ENCODE results near the gene PARD3B.

The PARD3B gene

DNA sequence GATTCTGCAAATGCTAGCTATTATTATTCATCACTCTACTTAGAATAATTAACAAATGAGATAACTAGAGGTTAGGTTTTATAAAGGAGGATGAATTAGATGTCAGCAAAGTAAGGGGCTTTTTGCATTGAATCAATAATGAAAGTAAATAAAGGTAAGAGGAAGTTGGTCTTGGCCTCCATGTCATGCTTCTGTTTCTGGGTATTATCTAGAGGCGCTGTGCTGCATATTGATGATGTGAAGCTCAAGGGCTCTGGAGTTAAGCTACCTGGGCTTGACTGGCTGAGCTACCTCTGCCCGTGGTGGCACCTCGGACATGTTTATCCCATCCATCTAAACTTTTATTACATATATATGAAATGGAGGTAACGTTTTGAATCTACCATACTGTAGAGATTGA lies 350.9 kb downstream of the PARD3B start:
- H3K9me3 ChIP-seq (ENCODE audit: insufficient read depth, low read length) = no peaks in the 10 kb centered on the region

DNA sequence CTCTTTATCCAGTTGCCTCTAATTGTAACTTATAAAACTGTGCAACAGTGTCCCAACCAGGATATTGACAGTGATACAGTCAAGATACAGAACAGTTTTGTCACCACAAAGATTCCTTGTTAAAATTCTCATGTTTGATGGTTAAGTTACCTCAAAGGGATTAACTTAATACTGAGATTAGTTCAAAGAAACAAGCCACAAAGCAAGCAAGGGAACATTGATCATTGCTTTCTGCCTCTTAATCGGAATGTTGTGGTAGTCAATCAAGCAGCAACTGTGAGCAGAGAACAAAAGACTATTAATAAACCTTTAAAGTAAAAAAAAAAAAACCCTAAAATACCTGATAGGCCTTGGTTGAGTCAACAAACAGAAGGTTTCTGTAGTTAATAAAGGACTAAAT lies 352.3 kb downstream of the PARD3B start:
- DNase-seq (ENCODE audit: low read depth, low spot score) = no peak
- Histone ChIP-seq H3K9me3 (ENCODE audit: insufficient read depth, low read length) (no peaks in the 10 kb centered on the region), H3K36me3 (ENCODE audit: insufficient read depth, insufficient read length, low read length) (no peaks in the 10 kb centered on the region), H3K4me3 (ENCODE audit: insufficient read length, low read depth) (no peak overlapping the region), H3K9ac (ENCODE audit: insufficient read length, low read depth) (no peak overlapping the region), H3K4me1 (ENCODE audit: insufficient read depth, insufficient read length) (no peaks in the 10 kb centered on the region), H3K27me3 (ENCODE audit: insufficient read depth, insufficient read length) (no peaks in the 10 kb centered on the region)
- TF ChIP-seq YY1 (IDR thresholded peaks at IDR 0.05; ENCODE audit: insufficient read depth, insufficient read length) (no peak), SUZ12 (IDR thresholded peaks at IDR 0.05; ENCODE audit: extremely low read depth, insufficient read depth, insufficient read length) (no peak), ZNF274 (IDR thresholded peaks at IDR 0.05; ENCODE audit: low read depth, low read length) (no peak)

More for the DNA sequence above, 350.9 kb downstream of the PARD3B start:
- DNase-seq (ENCODE audit: low read depth, low spot score) = no peak
- no peak overlapping the region for H3K9ac ChIP-seq (ENCODE audit: insufficient read length, low read depth)
- no peaks in the 10 kb centered on the region for H3K4me1 ChIP-seq (ENCODE audit: insufficient read depth, insufficient read length)
- H3K27me3 ChIP-seq (ENCODE audit: insufficient read depth, insufficient read length) = no peaks in the 10 kb centered on the region
- TF ChIP-seq ZNF274 (IDR thresholded peaks at IDR 0.05; ENCODE audit: low read depth, low read length) (no peak), SUZ12 (IDR thresholded peaks at IDR 0.05; ENCODE audit: extremely low read depth, insufficient read depth, insufficient read length) (no peak), YY1 (IDR thresholded peaks at IDR 0.05; ENCODE audit: insufficient read depth, insufficient read length) (no peak)
- H3K4me3 ChIP-seq (ENCODE audit: insufficient read length, low read depth) = no peak overlapping the region
- H3K36me3 ChIP-seq (ENCODE audit: insufficient read depth, insufficient read length, low read length) = no peaks in the 10 kb centered on the region

DNA sequence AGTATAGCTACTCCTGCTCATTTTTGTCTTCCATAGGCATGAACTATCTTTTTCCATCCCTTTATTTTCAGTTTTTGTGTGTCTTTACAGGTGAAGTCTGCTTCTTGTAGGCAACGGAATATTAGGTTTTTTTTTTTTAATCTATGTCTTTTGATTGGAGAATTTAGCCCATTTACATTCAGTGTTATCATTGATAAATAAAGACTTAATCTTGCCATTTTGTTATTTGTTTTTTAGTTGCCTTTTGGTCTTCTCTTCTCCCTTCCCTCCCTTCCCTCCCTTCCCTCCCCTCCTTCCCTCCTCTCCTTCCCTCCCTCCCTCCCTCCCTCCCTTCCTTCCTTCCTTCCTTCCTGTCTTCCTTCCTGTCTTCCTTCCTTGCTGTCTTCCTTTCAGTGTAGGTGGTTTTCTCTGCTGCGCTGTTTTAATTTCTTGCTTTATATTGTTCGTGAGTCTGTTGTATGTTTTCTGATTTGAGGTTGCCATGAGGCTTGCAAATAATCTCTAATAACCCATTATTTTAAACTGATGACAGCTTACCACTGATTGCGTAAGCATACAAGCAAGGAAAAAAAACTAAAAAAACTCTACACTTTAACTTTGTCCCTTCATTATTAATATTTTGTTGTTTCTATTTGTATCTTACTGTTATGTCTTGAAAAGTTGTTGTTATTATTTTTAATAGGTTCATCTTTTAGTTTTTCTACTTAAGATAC lies 353.8 kb downstream of the PARD3B start:
- Histone ChIP-seq H3K9ac (ENCODE audit: insufficient read length, low read depth) (no peak overlapping the region), H3K4me1 (ENCODE audit: insufficient read depth, insufficient read length) (no peaks in the 10 kb centered on the region), H3K9me3 (ENCODE audit: insufficient read depth, low read length) (no peaks in the 10 kb centered on the region), H3K4me3 (ENCODE audit: insufficient read length, low read depth) (no peak overlapping the region), H3K36me3 (ENCODE audit: insufficient read depth, insufficient read length, low read length) (no peaks in the 10 kb centered on the region), H3K27me3 (ENCODE audit: insufficient read depth, insufficient read length) (no peaks in the 10 kb centered on the region)
- no peak for DNase-seq (ENCODE audit: low read depth, low spot score)
- no peak for TF ChIP-seq ZNF274 (IDR thresholded peaks at IDR 0.05; ENCODE audit: low read depth, low read length)
- no peak for TF ChIP-seq YY1 (IDR thresholded peaks at IDR 0.05; ENCODE audit: insufficient read depth, insufficient read length)
- TF ChIP-seq SUZ12 (IDR thresholded peaks at IDR 0.05; ENCODE audit: extremely low read depth, insufficient read depth, insufficient read length) = no peak

DNA sequence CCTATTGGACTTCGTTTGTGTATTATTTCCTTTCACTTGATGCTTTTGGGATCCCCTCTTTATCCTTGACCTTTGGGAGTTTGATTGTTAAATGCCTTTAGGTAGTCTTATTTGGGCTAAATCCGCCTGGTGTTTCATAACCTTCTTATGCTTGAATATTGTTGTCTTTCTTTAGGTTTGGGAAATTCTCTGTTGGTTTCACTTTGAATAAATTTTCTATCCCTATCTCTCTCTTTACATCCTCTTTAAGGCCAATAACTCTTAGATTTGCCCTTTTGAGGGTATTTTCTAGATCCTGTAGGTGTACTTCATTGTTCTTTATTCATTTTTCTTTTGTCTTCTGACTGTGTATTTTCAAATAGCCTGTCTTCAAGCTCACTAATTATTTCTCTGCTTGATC lies 354.7 kb downstream of the PARD3B start:
- no peaks in the 10 kb centered on the region for H3K4me1 ChIP-seq (ENCODE audit: insufficient read depth, insufficient read length)
- H3K9ac ChIP-seq (ENCODE audit: insufficient read length, low read depth) = no peak overlapping the region
- H3K9me3 ChIP-seq (ENCODE audit: insufficient read depth, low read length) = no peaks in the 10 kb centered on the region
- no peak overlapping the region for H3K4me3 ChIP-seq (ENCODE audit: insufficient read length, low read depth)
- no peak for DNase-seq (ENCODE audit: low read depth, low spot score)
- H3K36me3 ChIP-seq (ENCODE audit: insufficient read depth, insufficient read length, low read length) = no peaks in the 10 kb centered on the region
- TF ChIP-seq ZNF274 (IDR thresholded peaks at IDR 0.05; ENCODE audit: low read depth, low read length) (no peak), SUZ12 (IDR thresholded peaks at IDR 0.05; ENCODE audit: extremely low read depth, insufficient read depth, insufficient read length) (no peak), YY1 (IDR thresholded peaks at IDR 0.05; ENCODE audit: insufficient read depth, insufficient read length) (no peak)
- H3K27me3 ChIP-seq (ENCODE audit: insufficient read depth, insufficient read length) = no peaks in the 10 kb centered on the region

- Histone ChIP-seq H3K4me3 (ENCODE audit: insufficient read length, low read depth) (no peak overlapping the region), H3K9me3 (ENCODE audit: insufficient read depth, low read length) (no peaks in the 10 kb centered on the region), H3K36me3 (ENCODE audit: insufficient read depth, insufficient read length, low read length) (no peaks in the 10 kb centered on the region), H3K9ac (ENCODE audit: insufficient read length, low read depth) (no peak overlapping the region), H3K27me3 (ENCODE audit: insufficient read depth, insufficient read length) (no peaks in the 10 kb centered on the region), H3K4me1 (ENCODE audit: insufficient read depth, insufficient read length) (no peaks in the 10 kb centered on the region)
- no peak for TF ChIP-seq SUZ12 (IDR thresholded peaks at IDR 0.05; ENCODE audit: extremely low read depth, insufficient read depth, insufficient read length)
- TF ChIP-seq ZNF274 (IDR thresholded peaks at IDR 0.05; ENCODE audit: low read depth, low read length) = no peak
- no peak for TF ChIP-seq YY1 (IDR thresholded peaks at IDR 0.05; ENCODE audit: insufficient read depth, insufficient read length)
- DNase-seq (ENCODE audit: low read depth, low spot score) = no peak
Observed at GRCh38 chr2:204900487-204900886, 355.2 kb downstream of the PARD3B start.

DNA sequence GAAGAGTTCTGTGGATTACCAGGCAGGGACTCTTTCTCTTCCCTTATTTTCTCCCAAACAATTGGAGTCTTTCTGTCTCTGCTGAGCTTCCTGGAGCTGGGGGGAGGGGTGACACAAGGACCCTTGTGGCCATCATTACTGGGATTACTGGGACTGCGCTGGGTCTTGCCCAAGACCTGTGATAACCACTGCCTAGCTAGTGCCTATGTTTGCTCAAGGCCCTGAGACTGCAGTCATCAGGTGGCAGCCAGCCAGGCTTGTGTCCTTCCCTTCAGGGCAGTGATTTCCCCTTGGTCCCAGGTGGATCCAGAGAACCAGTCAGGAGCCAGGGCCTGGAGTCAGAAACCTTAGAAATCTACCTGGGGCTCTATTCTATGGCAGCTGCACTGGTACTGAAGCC lies 355.6 kb downstream of the PARD3B start:
- no peaks in the 10 kb centered on the region for H3K27me3 ChIP-seq (ENCODE audit: insufficient read depth, insufficient read length)
- no peak overlapping the region for H3K9ac ChIP-seq (ENCODE audit: insufficient read length, low read depth)
- H3K9me3 ChIP-seq (ENCODE audit: insufficient read depth, low read length) = no peaks in the 10 kb centered on the region
- H3K36me3 ChIP-seq (ENCODE audit: insufficient read depth, insufficient read length, low read length) = no peaks in the 10 kb centered on the region
- no peak for DNase-seq (ENCODE audit: low read depth, low spot score)
- no peak for TF ChIP-seq ZNF274 (IDR thresholded peaks at IDR 0.05; ENCODE audit: low read depth, low read length)
- H3K4me3 ChIP-seq (ENCODE audit: insufficient read length, low read depth) = no peak overlapping the region
- no peaks in the 10 kb centered on the region for H3K4me1 ChIP-seq (ENCODE audit: insufficient read depth, insufficient read length)

- Histone ChIP-seq H3K27me3 (ENCODE audit: insufficient read depth, insufficient read length) (no peaks in the 10 kb centered on the region), H3K4me3 (ENCODE audit: insufficient read length, low read depth) (no peak overlapping the region), H3K36me3 (ENCODE audit: insufficient read depth, insufficient read length, low read length) (no peaks in the 10 kb centered on the region), H3K9me3 (ENCODE audit: insufficient read depth, low read length) (no peaks in the 10 kb centered on the region), H3K4me1 (ENCODE audit: insufficient read depth, insufficient read length) (no peaks in the 10 kb centered on the region), H3K9ac (ENCODE audit: insufficient read length, low read depth) (no peak overlapping the region)
- no peak for DNase-seq (ENCODE audit: low read depth, low spot score)
- no peak for TF ChIP-seq SUZ12 (IDR thresholded peaks at IDR 0.05; ENCODE audit: extremely low read depth, insufficient read depth, insufficient read length)
- no peak for TF ChIP-seq ZNF274 (IDR thresholded peaks at IDR 0.05; ENCODE audit: low read depth, low read length)
- TF ChIP-seq YY1 (IDR thresholded peaks at IDR 0.05; ENCODE audit: insufficient read depth, insufficient read length) = no peak
Observed at GRCh38 chr2:204901591-204901990, 356.3 kb downstream of the PARD3B start.

Data from NT2/D1 (cell line).